ENCODE results near the gene MVD.

GRCh38 chr16:88643644-88643932 lies 19.3 kb downstream of the MVD start:
- no peak for TF ChIP-seq POLR2A (IDR thresholded peaks at IDR 0.05)
- TF ChIP-seq, protein P1, sequence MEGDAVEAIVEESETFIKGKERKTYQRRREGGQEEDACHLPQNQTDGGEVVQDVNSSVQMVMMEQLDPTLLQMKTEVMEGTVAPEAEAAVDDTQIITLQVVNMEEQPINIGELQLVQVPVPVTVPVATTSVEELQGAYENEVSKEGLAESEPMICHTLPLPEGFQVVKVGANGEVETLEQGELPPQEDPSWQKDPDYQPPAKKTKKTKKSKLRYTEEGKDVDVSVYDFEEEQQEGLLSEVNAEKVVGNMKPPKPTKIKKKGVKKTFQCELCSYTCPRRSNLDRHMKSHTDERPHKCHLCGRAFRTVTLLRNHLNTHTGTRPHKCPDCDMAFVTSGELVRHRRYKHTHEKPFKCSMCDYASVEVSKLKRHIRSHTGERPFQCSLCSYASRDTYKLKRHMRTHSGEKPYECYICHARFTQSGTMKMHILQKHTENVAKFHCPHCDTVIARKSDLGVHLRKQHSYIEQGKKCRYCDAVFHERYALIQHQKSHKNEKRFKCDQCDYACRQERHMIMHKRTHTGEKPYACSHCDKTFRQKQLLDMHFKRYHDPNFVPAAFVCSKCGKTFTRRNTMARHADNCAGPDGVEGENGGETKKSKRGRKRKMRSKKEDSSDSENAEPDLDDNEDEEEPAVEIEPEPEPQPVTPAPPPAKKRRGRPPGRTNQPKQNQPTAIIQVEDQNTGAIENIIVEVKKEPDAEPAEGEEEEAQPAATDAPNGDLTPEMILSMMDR (IDR thresholded peaks at IDR 0.05), result no peak
- TF ChIP-seq POLR2AphosphoS5 (IDR thresholded peaks at IDR 0.05), result no peak

Measured in breast epithelium (tissue), 3 donors.